ENCODE data around the gene SNAPC4.

The SNAPC4 gene

GRCh38 chr9:136418182-136419091 lies 18.5 kb upstream of the SNAPC4 start:
- no peak for TF ChIP-seq CTCF (conservative IDR thresholded peaks at IDR 0.05; ENCODE audit: control insufficient read depth, insufficient read depth, low read depth, low read length)
- H3K4me3 ChIP-seq (ENCODE audit: control insufficient read depth, low read depth, low read length), result no peak overlapping the region
- no peak for DNase-seq (ENCODE audit: low read depth)

GRCh38 chr9:136416914-136417313 lies 16.9 kb upstream of the SNAPC4 start:
- no peak for DNase-seq (ENCODE audit: low read depth)
- no peak for TF ChIP-seq CTCF (conservative IDR thresholded peaks at IDR 0.05; ENCODE audit: control insufficient read depth, insufficient read depth, low read depth, low read length)
- no peak overlapping the region for H3K4me3 ChIP-seq (ENCODE audit: control insufficient read depth, low read depth, low read length)

GRCh38 chr9:136416427-136416826 lies 16.5 kb upstream of the SNAPC4 start:
- peak; percentile 38 for DNase-seq (ENCODE audit: low read depth)
- no peak overlapping the region for H3K4me3 ChIP-seq (ENCODE audit: control insufficient read depth, low read depth, low read length)
- TF ChIP-seq CTCF (conservative IDR thresholded peaks at IDR 0.05; ENCODE audit: control insufficient read depth, insufficient read depth, low read depth, low read length), result no peak

- H3K4me3 ChIP-seq (ENCODE audit: control insufficient read depth, low read depth, low read length), result no peak overlapping the region
These were observed 13.0 kb upstream of the SNAPC4 start for GRCh38 chr9:136412962-136413361.

GRCh38 chr9:136411378-136411777 lies 11.4 kb upstream of the SNAPC4 start:
- no peak for TF ChIP-seq CTCF (conservative IDR thresholded peaks at IDR 0.05; ENCODE audit: control insufficient read depth, insufficient read depth, low read depth, low read length)
- peak overlapping the region; percentile 94 for H3K4me3 ChIP-seq (ENCODE audit: control insufficient read depth, low read depth, low read length)
- peak; percentile 22 for DNase-seq (ENCODE audit: low read depth)

More at GRCh38 chr9:136412962-136413361, 13.0 kb upstream of the SNAPC4 start:
- TF ChIP-seq CTCF (conservative IDR thresholded peaks at IDR 0.05; ENCODE audit: control insufficient read depth, insufficient read depth, low read depth, low read length), result no peak
- peak; percentile 53 for DNase-seq (ENCODE audit: low read depth)

GRCh38 chr9:136410500-136411287 lies 10.7 kb upstream of the SNAPC4 start, which contains the start of the genes ENTR1 and PMPCA:
Gene ENTR1 (minus strand): TSS chr9:136410614. CDS start chr9:136410397, 217 bp downstream.
Gene PMPCA (plus strand): TSS chr9:136410658. CDS start chr9:136410669, 11 bp downstream.
- DNase-seq (ENCODE audit: low read depth), result peak; percentile 86
- peak within 1 kb of the TSS; percentile 94 for H3K4me3 ChIP-seq (ENCODE audit: control insufficient read depth, low read depth, low read length)
- no peak for TF ChIP-seq CTCF (conservative IDR thresholded peaks at IDR 0.05; ENCODE audit: control insufficient read depth, insufficient read depth, low read depth, low read length)

Measured in fibroblast of mammary gland (primary cell).